CD4-positive, alpha-beta memory T cell (primary cell): Measurements from ENCODE around the gene GOLIM4. TPM values are rescaled to one million over a fixed set of nuclear protein-coding genes. Genes with fewer than 3 reads are reported as not detected.

ENCODE experiments used
- CTCF ChIA-PET: fragments of 350-600 bp; sonication (Branson Sonifier 250); formaldehyde crosslinking; loops from one replicate; lab custom pipeline; 2021; ENCODE audit warnings: inconsistent platforms; ENCODE audit not compliant: partially characterized antibody; lab: Charles Lee
- POLR2A ChIA-PET: fragments of 350-600 bp; sonication (Branson Sonifier 250); formaldehyde crosslinking; loops from one replicate; lab custom pipeline; 2021; ENCODE audit not compliant: partially characterized antibody; lab: Charles Lee
- DNase-seq, 5 donors: peaks; one replicate each; pipeline versions ENCODE4 v3.0.0 to v3.0.0-alpha.2; 2020 to 2022; ENCODE audit warnings: mixed read lengths in 1 of 5
- H3K27ac ChIP-seq: one replicate; pipeline ENCODE4 v1.7.0; 2013; ENCODE audit warnings: low read depth, low read length
- H3K27me3 ChIP-seq: 2 replicates; pipeline ENCODE4 v1.7.0; 2013; ENCODE audit warnings: mild to moderate bottlenecking, low read length, moderate library complexity; ENCODE audit not compliant: insufficient read depth
- H3K36me3 ChIP-seq: 2 replicates; pipeline ENCODE4 v1.7.0; 2013; ENCODE audit warnings: mild to moderate bottlenecking, low read length, moderate library complexity; ENCODE audit not compliant: insufficient read depth
- H3K4me1 ChIP-seq: 2 replicates; pipeline ENCODE4 v1.7.0; 2013; ENCODE audit warnings: mild to moderate bottlenecking, low read length, moderate library complexity; ENCODE audit not compliant: insufficient read depth
- H3K4me3 ChIP-seq, 2 donors: one replicate each; pipeline ENCODE4 v1.7.0; 2013; ENCODE audit warnings: low read length in 2 of 2, mild to moderate bottlenecking in 1 of 2
- H3K9me3 ChIP-seq, 2 donors: one replicate each; pipeline ENCODE4 v1.7.0; 2013; ENCODE audit warnings: low read length in 2 of 2, control low read depth in 1 of 2; ENCODE audit not compliant: control insufficient read depth in 1 of 2
- H3K27ac Mint-ChIP-seq, 7 donors: one replicate each; pipeline ENCODE4 v1.8.0; 2020 to 2021; ENCODE audit warnings: mixed read lengths in 7 of 7, mild to moderate bottlenecking in 6 of 7, inconsistent platforms in 3 of 7, moderate library complexity in 3 of 7
- H3K27me3 Mint-ChIP-seq, 2 donors: one replicate each; pipeline ENCODE4 v1.8.0; 2020 to 2021; ENCODE audit warnings: mixed read lengths in 2 of 2
- H3K36me3 Mint-ChIP-seq, 2 donors: one replicate each; pipeline ENCODE4 v1.8.0; 2020 to 2021; ENCODE audit warnings: mixed read lengths in 2 of 2, inconsistent platforms in 1 of 2, mild to moderate bottlenecking in 1 of 2
- H3K4me1 Mint-ChIP-seq, 4 donors: one replicate each; pipeline ENCODE4 v1.8.0; 2020 to 2021; ENCODE audit warnings: mixed read lengths in 4 of 4, mild to moderate bottlenecking in 1 of 4
- H3K4me3 Mint-ChIP-seq, 8 donors: one replicate each; pipeline ENCODE4 v1.8.0; 2020 to 2021; ENCODE audit warnings: mixed read lengths in 8 of 8, mild to moderate bottlenecking in 7 of 8, moderate library complexity in 6 of 8, inconsistent platforms in 3 of 8
- H3K9me3 Mint-ChIP-seq, 8 donors: one replicate each; pipeline ENCODE4 v1.8.0; 2020 to 2021; ENCODE audit warnings: mixed read lengths in 8 of 8, mild to moderate bottlenecking in 5 of 8, inconsistent platforms in 3 of 8, moderate library complexity in 1 of 8
- intact Hi-C: fragments of 100-400 bp; cut with micrococcal nuclease; formaldehyde crosslinking; loops from one replicate; pipeline ENCODE4 v1.15.1; 2023
- polyA plus RNA-seq, 2 donors: library from polyadenylated mRNA; unstranded; fragments of 300-500 nt; fragmentation: Illumina TruSeq; gene quantifications; one replicate each; pipeline ENCODE4 v1.2.3, GENCODE V29; 2021
- total RNA-seq, 2 experiments: library from RNA; stranded (reverse); gene quantifications; one replicate each; pipeline ENCODE4 v1.2.3, GENCODE V29; 2021

Gene GOLIM4
- total and polyA plus RNA-seq, 4 experiments from 2014 or later = 0.25 to 0.52 (median 0.47) TPM

DNA sequence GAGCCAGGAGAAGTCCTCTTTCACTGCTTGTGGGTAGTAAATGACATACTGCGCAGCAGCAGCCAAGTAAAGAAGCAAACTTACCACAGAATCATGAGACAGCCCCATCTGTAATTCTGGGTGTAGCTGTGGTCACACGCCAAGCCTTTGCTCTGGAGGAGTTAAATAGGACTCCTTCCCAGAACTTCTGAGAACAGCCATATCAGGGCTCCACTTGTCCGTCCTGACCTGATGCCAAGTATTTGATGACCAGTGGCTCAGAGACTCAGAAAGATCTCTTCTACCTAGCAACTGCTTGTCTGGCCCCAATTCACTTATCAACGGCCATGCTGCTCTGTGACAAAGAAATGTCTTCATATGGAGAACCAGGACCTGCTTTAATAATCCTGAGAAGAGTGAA lies 20.6 kb upstream of the GOLIM4 start:
- H3K27me3 ChIP-seq = no peaks in the 10 kb centered on the region
- no peak overlapping the region for H3K27ac Mint-ChIP-seq
- H3K4me3 ChIP-seq = no peak overlapping the region
- peaks cover 0 to 2% (median 0%) of the 10 kb centered on the region in 8 donors for H3K9me3 Mint-ChIP-seq
- intact Hi-C loops = no loop called here
- no peak for DNase-seq
- POLR2A ChIA-PET = no interaction called here
- H3K4me1 ChIP-seq = no peaks in the 10 kb centered on the region
- H3K27me3 Mint-ChIP-seq = peaks cover 0 to 2% of the 10 kb centered on the region in 2 donors
- no peak overlapping the region for H3K27ac ChIP-seq
- no peaks in the 10 kb centered on the region for H3K9me3 ChIP-seq
- H3K36me3 Mint-ChIP-seq = no peaks in the 10 kb centered on the region
- H3K36me3 ChIP-seq = no peaks in the 10 kb centered on the region
- no peak overlapping the region for H3K4me3 Mint-ChIP-seq
- CTCF ChIA-PET = no interaction called here
- no peaks in the 10 kb centered on the region for H3K4me1 Mint-ChIP-seq

DNA sequence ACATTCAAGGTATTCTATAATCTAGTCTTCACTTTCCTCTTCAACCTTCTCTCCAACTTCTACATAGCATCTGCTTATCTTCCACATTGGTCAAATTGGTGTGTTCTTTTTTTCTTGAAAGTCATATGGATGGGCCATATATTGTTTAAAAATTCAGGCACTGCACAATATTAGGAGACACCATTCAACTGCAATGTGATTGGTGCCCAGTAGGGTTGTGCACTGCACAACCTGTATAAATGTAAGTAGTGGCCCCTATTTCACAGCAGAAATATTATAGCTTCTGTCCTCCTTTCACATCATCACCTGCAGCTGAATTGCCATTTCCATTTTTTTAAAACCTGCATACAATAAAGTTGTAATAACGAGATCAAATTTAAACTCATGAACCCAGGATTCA lies 18.1 kb upstream of the GOLIM4 start:
- no peak overlapping the region for H3K27ac ChIP-seq
- peaks cover 0 to 2% (median 0%) of the 10 kb centered on the region in 8 donors for H3K9me3 Mint-ChIP-seq
- H3K4me3 Mint-ChIP-seq = no peak overlapping the region
- H3K4me1 Mint-ChIP-seq = no peaks in the 10 kb centered on the region
- H3K4me1 ChIP-seq = no peaks in the 10 kb centered on the region
- intact Hi-C loops = no loop called here
- no peaks in the 10 kb centered on the region for H3K27me3 Mint-ChIP-seq
- DNase-seq = no peak
- no peaks in the 10 kb centered on the region for H3K36me3 ChIP-seq
- ChIA-PET POLR2A (no interaction called here), CTCF (no interaction called here)
- no peak overlapping the region for H3K4me3 ChIP-seq
- H3K27me3 ChIP-seq = no peaks in the 10 kb centered on the region
- no peaks in the 10 kb centered on the region for H3K36me3 Mint-ChIP-seq
- H3K27ac Mint-ChIP-seq = no peak overlapping the region
- H3K9me3 ChIP-seq = no peaks in the 10 kb centered on the region

DNA sequence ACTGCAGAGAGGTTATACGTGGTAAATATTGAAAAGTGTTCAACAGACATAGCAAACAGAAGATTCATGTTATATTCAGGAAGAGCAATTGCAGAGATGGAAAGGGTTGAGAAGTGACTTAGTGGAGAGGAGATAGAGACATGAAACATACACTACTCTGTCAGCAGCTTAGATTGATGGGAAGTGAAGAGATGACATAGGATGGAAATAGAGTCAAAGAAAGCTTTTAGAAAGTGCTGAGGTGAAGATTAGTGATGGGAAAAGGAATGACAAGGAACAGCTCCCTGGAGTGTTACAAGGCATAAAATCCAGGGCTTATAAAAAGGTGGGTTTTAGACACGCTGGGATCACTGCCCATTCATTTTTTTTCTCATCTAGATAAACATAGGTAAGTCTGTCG lies 17.2 kb upstream of the GOLIM4 start:
- intact Hi-C loops = no loop called here
- Mint-ChIP-seq H3K4me3 (no peak overlapping the region), H3K27me3 (no peaks in the 10 kb centered on the region), H3K9me3 (peaks cover 0 to 2% (median 0%) of the 10 kb centered on the region in 8 donors), H3K36me3 (no peaks in the 10 kb centered on the region), H3K4me1 (no peaks in the 10 kb centered on the region), H3K27ac (no peak overlapping the region)
- H3K4me1 ChIP-seq = no peaks in the 10 kb centered on the region
- no peaks in the 10 kb centered on the region for H3K9me3 ChIP-seq
- no peaks in the 10 kb centered on the region for H3K27me3 ChIP-seq
- H3K27ac ChIP-seq = no peak overlapping the region
- POLR2A ChIA-PET = no interaction called here
- CTCF ChIA-PET = interaction anchor here (1.0 kb wide), 1 partner anchor 9 kb away, joined by 3 read pairs; no protein-coding TSS in a partner anchor
- no peak for DNase-seq
- H3K36me3 ChIP-seq = no peaks in the 10 kb centered on the region
- no peak overlapping the region for H3K4me3 ChIP-seq

DNA sequence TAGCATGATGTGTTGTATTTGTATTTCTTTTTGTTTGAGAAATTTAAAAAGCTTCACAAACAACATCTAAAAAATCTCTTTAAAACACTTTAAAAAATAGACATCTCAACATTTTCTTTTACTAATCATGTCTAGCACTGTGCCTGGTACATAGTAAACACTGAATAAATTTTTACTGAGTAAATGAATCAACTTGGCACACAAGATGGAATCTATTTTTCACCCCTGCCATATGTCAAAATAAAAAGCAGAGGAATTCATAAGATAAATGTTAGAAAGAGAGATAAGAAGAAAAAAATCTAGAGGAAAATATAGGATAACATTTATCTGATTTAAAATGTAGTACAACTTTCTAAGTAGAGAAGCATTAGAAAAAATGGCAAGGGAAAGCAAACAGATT lies 8.6 kb upstream of the GOLIM4 start:
- H3K9me3 ChIP-seq = no peaks in the 10 kb centered on the region
- POLR2A ChIA-PET = no interaction called here
- Mint-ChIP-seq H3K36me3 (no peaks in the 10 kb centered on the region), H3K4me1 (no peaks in the 10 kb centered on the region), H3K27me3 (peaks cover 0 to 4% of the 10 kb centered on the region in 2 donors), H3K27ac (no peak overlapping the region), H3K4me3 (no peak overlapping the region), H3K9me3 (peaks cover 0 to 7% (median 4%) of the 10 kb centered on the region in 8 donors)
- no peak overlapping the region for H3K4me3 ChIP-seq
- no peak for DNase-seq
- intact Hi-C loops = no loop called here
- H3K36me3 ChIP-seq = no peaks in the 10 kb centered on the region
- no peak overlapping the region for H3K27ac ChIP-seq
- no peaks in the 10 kb centered on the region for H3K27me3 ChIP-seq
- CTCF ChIA-PET = no interaction called here
- no peaks in the 10 kb centered on the region for H3K4me1 ChIP-seq

DNA sequence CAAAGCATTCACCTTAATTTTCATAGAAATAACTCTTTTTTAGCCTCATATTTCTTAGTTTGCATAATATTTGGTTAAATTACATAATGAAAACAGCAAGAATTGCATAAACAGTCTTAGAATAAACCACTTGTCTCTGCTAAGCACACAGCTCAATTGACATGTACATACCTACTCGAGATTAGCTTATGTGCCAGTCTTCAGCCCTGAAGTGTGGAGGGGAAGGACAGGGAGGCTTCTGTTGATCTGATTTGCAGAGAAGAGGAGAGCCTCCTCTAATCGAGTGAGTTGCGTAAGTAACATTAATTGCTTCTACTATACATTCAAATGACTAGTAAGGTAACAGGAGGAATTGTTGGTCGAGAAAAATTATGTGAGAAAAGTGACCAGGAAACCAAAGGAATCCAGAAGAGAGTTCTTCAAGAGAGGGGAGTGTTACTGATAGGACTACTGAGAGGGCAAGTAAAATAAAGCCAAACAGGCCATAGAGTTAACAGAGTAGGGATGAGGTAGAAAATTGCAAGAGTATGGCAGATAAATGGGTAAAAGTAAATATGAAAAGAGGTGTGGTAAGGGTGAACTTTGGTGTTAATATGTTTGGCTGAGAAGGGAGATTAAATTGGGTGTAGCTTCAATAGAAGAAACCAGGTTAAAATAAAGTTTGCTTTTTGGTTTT lies 7.1 kb upstream of the GOLIM4 start:
- Histone ChIP-seq H3K27me3 (no peaks in the 10 kb centered on the region), H3K9me3 (no peaks in the 10 kb centered on the region), H3K4me3 (no peak overlapping the region), H3K27ac (no peak overlapping the region), H3K36me3 (no peaks in the 10 kb centered on the region), H3K4me1 (no peaks in the 10 kb centered on the region)
- H3K9me3 Mint-ChIP-seq = peaks cover 0 to 7% (median 4%) of the 10 kb centered on the region in 8 donors
- H3K36me3 Mint-ChIP-seq = no peaks in the 10 kb centered on the region
- ChIA-PET CTCF (no interaction called here), POLR2A (no interaction called here)
- no peak overlapping the region for H3K27ac Mint-ChIP-seq
- H3K4me1 Mint-ChIP-seq = no peaks in the 10 kb centered on the region
- no peak for DNase-seq
- intact Hi-C loops = no loop called here
- H3K27me3 Mint-ChIP-seq = peaks cover 0 to 7% of the 10 kb centered on the region in 2 donors
- H3K4me3 Mint-ChIP-seq = no peak overlapping the region

DNA sequence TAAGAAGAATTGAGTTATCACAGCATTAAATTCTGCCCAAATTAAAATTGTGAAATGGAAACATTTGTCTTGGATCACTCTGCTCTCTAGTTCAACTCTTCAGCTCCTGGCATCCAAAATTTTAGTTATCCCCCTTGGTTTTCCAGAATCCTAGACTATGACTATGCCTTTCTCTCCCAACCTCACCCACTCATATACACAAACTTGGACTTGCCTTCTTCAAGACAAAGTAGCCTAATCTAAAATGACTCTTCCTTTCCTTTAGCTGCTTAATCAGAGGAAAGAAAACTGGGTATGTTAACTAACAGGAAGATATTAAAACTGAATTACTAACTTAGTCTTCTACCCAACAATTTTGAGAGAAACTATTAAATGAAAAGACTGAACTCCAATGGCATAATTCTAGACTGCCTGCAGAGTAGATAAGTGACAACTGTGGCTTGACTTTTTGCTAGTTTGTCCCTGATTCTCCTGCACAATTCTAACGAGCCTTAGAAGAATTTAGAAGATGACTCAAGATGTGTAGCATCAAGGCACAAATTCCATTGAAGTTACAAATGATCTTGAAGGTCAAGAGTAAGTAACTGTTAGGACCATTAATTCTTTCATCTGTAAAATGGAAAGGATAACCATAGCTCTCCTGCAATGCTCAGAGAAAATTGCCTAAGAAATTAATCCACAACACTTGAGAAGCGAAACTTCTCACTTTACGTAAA lies 5.2 kb upstream of the GOLIM4 start:
- no peak overlapping the region for H3K27ac ChIP-seq
- DNase-seq = no peak
- Mint-ChIP-seq H3K36me3 (no peaks in the 10 kb centered on the region), H3K27me3 (peaks cover 8 to 16% of the 10 kb centered on the region in 2 donors), H3K27ac (no peak overlapping the region), H3K4me1 (peaks cover 3 to 6% (median 5%) of the 10 kb centered on the region in 4 donors), H3K9me3 (peaks cover 0 to 3% (median 0%) of the 10 kb centered on the region in 8 donors), H3K4me3 (no peak overlapping the region)
- no peaks in the 10 kb centered on the region for H3K27me3 ChIP-seq
- ChIA-PET POLR2A (no interaction called here), CTCF (interaction anchor here (1.2 kb wide), 1 partner anchor 18 kb away, joined by 4 read pairs; no protein-coding TSS in a partner anchor)
- intact Hi-C loops = no loop called here
- H3K4me1 ChIP-seq = peaks cover 4% of the 10 kb centered on the region
- H3K4me3 ChIP-seq = no peak overlapping the region
- H3K9me3 ChIP-seq = no peaks in the 10 kb centered on the region
- no peaks in the 10 kb centered on the region for H3K36me3 ChIP-seq

DNA sequence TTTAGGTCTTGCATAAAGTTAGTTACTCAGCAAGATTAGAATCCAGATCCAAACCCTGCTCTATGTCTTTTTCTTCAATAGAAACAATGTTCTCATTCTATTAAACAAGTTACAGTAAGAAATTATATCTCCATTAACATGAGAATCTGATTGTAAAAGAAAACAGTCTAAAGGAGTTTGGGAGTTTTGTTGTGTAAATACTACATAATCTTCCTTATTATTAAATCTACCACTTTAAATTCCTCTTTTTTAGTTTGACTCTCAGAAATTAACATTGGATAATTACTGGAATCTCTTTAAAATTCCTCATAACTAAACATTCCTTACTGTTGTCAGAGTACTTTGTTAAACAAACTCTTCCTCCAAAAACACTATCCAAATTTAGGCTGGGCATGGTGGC lies 1.7 kb upstream of the GOLIM4 start:
- POLR2A ChIA-PET = no interaction called here
- Histone ChIP-seq H3K36me3 (no peaks in the 10 kb centered on the region), H3K4me1 (peaks cover 15% of the 10 kb centered on the region), H3K27ac (no peak overlapping the region), H3K4me3 (no peak overlapping the region), H3K9me3 (no peaks in the 10 kb centered on the region), H3K27me3 (no peaks in the 10 kb centered on the region)
- intact Hi-C loops = loop anchor here (10.0 kb wide), 1 partner anchor 57 kb away; no protein-coding TSS in a partner anchor
- CTCF ChIA-PET = no interaction called here
- H3K4me1 Mint-ChIP-seq = peaks cover 7 to 14% (median 11%) of the 10 kb centered on the region in 4 donors
- no peak for DNase-seq
- H3K36me3 Mint-ChIP-seq = no peaks in the 10 kb centered on the region
- peaks cover 19 to 26% of the 10 kb centered on the region in 2 donors for H3K27me3 Mint-ChIP-seq
- no peak overlapping the region for H3K4me3 Mint-ChIP-seq
- no peaks in the 10 kb centered on the region for H3K9me3 Mint-ChIP-seq
- H3K27ac Mint-ChIP-seq = no peak overlapping the region
